Activated naive CD8-positive, alpha-beta T cell treated with anti-CD3 and anti-CD28 coated beads for 36 hours (primary cell): ENCODE data around the gene IL16. TPM values are rescaled to one million over a fixed set of nuclear protein-coding genes. Genes with fewer than 3 reads are reported as not detected.

Source experiments
- DNase-seq: peaks from one replicate; pipeline ENCODE4 v3.0.0; 2021
- H3K27ac Mint-ChIP-seq: one replicate; pipeline ENCODE4 v1.8.0; 2022; ENCODE audit warnings: mild to moderate bottlenecking, moderate library complexity, mixed read lengths
- H3K27me3 Mint-ChIP-seq: one replicate; pipeline ENCODE4 v1.8.0; 2022; ENCODE audit warnings: mild to moderate bottlenecking, mixed read lengths
- H3K36me3 Mint-ChIP-seq: one replicate; pipeline ENCODE4 v1.8.0; 2021; ENCODE audit warnings: mild to moderate bottlenecking, mixed read lengths
- H3K4me1 Mint-ChIP-seq: one replicate; pipeline ENCODE4 v1.8.0; 2021; ENCODE audit warnings: mixed read lengths
- H3K4me3 Mint-ChIP-seq: one replicate; pipeline ENCODE4 v1.8.0; 2022; ENCODE audit warnings: mild to moderate bottlenecking, moderate library complexity, mixed read lengths
- H3K9me3 Mint-ChIP-seq: one replicate; pipeline ENCODE4 v1.8.0; 2022; ENCODE audit warnings: mixed read lengths
- total RNA-seq, 2 experiments: library from RNA; stranded (reverse); gene quantifications; one replicate each; pipeline ENCODE4 v1.2.3, GENCODE V29; 2021

The IL16 gene
- total RNA-seq, 2 experiments from 2014 or later, result 106 to 110 TPM

DNA sequence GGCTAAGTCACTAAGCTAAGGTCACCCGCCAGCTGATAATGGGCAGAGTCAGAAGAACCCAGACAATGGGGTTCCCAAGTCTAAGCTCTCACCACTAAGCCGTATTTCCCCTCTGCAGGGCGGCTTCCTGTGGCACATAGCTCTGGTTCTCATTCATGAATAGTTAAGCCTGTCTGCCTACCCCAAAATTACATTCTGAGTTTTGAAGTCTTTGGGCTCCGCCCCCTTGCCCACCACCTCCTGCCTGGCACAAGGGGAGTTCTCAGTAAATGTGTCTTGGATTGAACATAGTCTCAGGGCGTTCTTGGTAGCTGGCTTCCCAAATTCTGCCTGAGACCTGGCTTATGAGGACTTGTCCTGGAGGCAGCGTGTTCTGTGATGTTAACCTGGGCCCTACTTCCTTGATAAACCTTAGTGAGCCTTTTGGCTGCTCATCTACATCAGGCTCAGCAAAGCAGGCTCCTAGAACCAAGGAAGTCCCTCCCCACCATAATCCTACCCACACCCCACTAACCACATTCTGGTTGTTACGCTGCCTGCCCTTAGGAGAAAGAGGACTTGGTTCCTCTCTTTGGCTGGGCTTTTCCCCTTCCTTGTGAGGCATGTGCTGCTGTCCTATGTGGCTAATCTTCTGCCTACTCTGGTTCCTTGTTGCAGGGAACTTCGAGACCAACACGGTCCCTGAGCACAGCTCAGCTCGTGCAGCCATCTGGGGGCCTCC, 72.4 kb downstream of the IL16 start:
- Mint-ChIP-seq H3K4me3 (no peak overlapping the region), H3K27ac (peak overlapping the region; percentile 39), H3K4me1 (peaks cover 32% of the 10 kb centered on the region), H3K9me3 (no peaks in the 10 kb centered on the region), H3K36me3 (no peaks in the 10 kb centered on the region), H3K27me3 (no peaks in the 10 kb centered on the region)
- no peak for DNase-seq

DNA sequence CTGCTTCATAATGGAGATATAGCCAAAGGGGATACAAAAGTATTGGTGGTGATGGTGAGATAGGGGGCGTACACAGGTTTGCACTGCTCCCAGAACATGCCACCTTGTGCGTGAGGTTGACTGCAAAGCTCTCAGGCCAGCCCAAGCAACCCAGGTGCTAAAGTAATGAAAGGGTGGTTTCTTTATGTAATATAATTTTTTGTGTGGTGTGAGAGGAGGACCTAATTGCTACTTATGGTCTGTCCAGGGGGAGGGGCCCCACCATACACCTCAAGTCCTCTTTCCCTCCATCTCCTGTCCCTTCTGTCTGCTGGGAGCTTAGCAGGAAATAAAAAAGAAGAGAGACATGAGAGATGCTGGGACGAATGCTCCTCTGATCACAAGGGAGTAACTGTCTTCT, 73.5 kb downstream of the IL16 start:
- Mint-ChIP-seq H3K4me3 (no peak overlapping the region), H3K9me3 (no peaks in the 10 kb centered on the region), H3K27ac (no peak overlapping the region), H3K4me1 (peaks cover 37% of the 10 kb centered on the region), H3K36me3 (no peaks in the 10 kb centered on the region), H3K27me3 (no peaks in the 10 kb centered on the region)
- DNase-seq, result no peak

DNA sequence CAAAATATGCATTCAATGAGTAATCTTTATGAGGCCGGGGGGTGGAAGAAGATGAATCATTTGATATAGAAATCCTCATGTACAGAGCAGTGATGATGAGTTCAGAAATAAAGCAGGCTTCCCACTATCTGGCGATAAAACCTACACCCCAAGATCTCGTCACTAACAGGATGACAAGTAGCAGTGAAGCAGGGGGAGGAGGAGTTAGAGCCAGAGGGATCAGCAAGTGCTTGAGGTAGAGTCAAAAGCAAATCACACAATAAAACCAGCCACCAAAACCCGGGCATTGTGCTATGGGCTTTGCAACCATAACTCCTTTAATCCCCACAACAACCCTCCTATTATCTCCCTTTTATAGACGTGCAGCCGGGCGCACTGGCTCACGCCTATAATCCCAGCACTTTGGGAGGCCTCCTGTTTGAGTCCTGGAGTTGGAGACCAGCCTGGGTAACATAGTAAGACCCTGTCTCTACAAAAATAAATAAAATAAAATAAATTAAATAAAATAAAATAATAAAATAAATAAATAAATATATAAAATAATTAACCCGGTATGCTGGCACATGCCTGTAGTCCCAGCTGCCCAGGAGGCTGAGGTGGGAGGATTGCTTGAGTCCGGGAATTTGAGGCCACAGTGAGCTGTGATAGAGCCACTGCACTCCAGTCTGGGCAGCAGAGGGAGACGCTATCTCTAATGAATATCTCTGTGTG, 74.3 kb downstream of the IL16 start:
- no peak for DNase-seq
- Mint-ChIP-seq H3K4me1 (peaks cover 36% of the 10 kb centered on the region), H3K27me3 (no peaks in the 10 kb centered on the region), H3K4me3 (no peak overlapping the region), H3K27ac (no peak overlapping the region), H3K36me3 (no peaks in the 10 kb centered on the region), H3K9me3 (no peaks in the 10 kb centered on the region)

DNA sequence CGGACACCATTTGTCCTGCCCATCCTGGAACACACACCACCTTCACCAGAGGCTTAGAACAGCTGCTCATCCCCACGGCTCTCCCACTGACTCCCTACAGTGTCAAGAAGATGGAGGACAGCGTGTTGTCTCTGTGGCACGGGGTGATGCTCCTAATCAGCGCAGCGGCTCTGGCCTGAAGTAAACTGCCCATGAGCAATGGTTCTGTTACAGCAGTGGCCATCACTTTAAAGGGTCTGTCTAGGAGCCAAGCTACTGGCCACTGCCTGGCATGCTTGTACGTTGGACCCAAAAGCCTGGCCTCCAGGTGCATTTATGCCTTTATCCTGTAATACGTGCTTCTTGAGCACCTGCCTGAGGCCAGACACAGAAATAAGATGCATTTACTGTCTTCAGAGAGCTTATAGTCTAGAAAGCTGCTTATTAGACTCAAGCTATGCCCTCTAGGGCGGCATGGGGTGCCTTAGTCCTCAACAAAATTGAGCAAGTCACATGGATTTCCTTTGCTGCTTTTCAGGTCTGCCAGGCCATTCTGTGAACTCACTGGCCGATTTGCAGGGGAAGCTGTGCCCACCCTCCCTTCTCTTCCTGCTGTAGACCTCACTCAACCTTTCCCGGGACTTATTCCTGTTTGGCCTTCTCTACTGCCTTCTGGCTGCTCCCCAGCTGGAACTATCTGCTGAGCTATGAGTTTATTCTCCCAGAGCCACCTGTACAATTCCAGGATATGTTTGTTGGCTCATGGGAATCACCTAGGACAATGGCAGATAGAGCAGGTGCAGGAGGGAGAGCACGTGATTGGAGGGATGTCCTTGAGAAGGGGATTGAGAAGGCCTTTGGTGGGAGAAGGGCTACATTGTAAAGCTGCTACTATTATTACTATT, 75.3 kb downstream of the IL16 start:
- H3K4me1 Mint-ChIP-seq, result peaks cover 30% of the 10 kb centered on the region
- H3K27me3 Mint-ChIP-seq, result no peaks in the 10 kb centered on the region
- H3K4me3 Mint-ChIP-seq, result no peak overlapping the region
- no peak overlapping the region for H3K27ac Mint-ChIP-seq
- H3K9me3 Mint-ChIP-seq, result peaks cover 6% of the 10 kb centered on the region
- no peak for DNase-seq
- H3K36me3 Mint-ChIP-seq, result peaks cover 9% of the 10 kb centered on the region

DNA sequence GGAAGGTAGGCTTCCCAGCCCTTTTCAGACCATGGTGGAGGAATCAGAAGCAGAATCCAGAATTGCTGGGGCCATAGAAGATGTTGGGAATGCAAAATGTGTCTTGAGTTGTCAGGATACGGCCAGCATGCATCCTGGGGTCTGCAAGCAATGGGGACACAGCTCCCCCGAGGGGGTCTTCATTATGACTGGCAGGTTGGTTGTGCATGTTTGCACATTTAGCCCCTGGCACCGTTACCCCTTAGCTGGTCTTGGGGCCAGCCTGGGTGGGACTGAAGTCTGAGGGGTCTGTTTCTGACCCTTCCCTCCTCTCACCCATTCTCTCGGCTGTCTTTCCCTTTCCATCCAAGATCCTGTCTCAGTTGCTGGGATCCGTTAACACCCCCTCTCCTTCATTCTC, 76.5 kb downstream of the IL16 start:
- H3K27ac Mint-ChIP-seq, result no peak overlapping the region
- no peaks in the 10 kb centered on the region for H3K27me3 Mint-ChIP-seq
- no peak for DNase-seq
- H3K4me3 Mint-ChIP-seq, result no peak overlapping the region
- H3K9me3 Mint-ChIP-seq, result peaks cover 13% of the 10 kb centered on the region
- H3K4me1 Mint-ChIP-seq, result peaks cover 31% of the 10 kb centered on the region
- peaks cover 17% of the 10 kb centered on the region for H3K36me3 Mint-ChIP-seq

DNA sequence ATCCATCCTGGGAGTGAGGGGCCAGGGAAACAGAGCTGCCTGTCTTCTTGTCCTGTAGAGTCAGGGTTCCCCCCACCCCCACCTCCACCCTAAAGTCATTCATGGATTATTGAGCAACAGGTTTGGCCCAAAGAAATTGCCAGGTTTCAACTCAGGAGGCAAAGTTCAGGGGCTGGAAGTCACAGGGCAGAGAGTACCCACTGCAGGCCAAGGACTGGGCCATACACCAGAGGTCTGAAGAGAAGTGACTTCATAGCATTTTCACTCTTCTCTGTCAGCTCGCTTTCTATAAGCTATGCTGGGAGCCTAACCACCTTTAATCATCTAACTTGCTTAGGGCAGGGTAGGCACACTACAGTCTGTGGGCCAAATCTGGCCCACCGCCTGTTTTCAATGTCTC, 77.2 kb downstream of the IL16 start:
- no peak for DNase-seq
- H3K27me3 Mint-ChIP-seq, result no peaks in the 10 kb centered on the region
- H3K4me1 Mint-ChIP-seq, result peaks cover 36% of the 10 kb centered on the region
- peak overlapping the region; percentile 36 for H3K27ac Mint-ChIP-seq
- H3K4me3 Mint-ChIP-seq, result no peak overlapping the region
- peaks cover 24% of the 10 kb centered on the region for H3K36me3 Mint-ChIP-seq
- H3K9me3 Mint-ChIP-seq, result peaks cover 19% of the 10 kb centered on the region

DNA sequence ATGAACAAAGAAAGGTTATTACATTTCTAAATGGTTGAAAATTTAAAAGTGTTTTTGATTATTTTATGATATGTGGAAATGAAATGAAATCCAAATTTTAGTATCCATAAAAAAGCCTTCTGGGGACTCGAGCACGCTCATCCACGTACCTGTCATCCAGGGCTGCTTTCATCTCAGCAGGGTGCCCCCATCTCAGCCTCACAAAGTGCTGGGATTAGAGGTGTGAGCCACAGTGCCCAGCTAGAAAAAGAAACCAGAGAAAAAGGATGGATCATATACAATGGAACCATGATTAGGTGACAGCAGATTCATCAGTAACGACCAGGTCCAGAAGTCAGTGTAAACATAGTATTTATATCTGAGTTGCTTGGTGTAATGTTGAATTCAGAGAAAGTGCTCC, 77.6 kb downstream of the IL16 start:
- Mint-ChIP-seq H3K27me3 (no peaks in the 10 kb centered on the region), H3K9me3 (peaks cover 19% of the 10 kb centered on the region), H3K4me3 (no peak overlapping the region), H3K27ac (no peak overlapping the region), H3K36me3 (peaks cover 24% of the 10 kb centered on the region), H3K4me1 (peaks cover 32% of the 10 kb centered on the region)
- no peak for DNase-seq

DNA sequence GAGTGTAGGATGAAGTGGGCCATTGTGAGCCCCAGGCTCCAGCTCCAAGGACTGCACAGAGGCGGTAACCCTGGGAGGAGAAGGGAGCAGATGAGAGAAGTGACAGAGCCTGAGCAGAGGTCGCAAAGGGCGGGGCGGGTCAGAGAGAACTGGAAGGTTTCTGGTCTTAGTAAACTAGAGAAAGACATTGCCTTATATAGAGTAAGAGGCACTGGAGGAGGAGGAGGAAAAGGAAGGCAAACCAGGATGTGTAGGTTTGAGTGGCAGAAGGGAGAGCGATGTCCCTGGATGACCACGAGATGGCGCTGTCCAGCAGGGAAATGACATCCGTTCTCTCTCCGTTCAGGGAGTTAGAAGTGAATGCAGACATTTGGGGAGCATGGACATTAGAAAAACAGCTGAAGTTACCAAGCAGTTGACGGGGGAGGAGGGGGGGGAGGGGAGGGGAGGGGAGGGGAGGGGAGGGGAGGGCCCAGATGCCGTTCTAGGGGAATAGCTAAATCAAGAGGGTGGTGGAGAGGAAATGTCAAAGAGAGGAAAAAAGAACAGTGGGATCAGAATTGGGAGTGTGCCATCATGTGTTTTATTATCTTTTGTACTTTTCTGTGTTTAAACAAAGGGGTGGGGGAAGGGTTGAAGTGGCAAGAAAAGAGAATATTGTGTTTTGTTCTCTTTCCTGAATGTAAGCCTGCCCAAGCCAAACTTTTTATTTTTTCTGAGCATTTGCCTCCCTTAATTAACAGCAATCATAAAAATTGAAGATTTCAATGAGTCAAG, 78.4 kb downstream of the IL16 start:
- peaks cover 19% of the 10 kb centered on the region for H3K9me3 Mint-ChIP-seq
- H3K4me3 Mint-ChIP-seq, result peak overlapping the region; percentile 0
- H3K27ac Mint-ChIP-seq, result peak overlapping the region; percentile 39
- peak; percentile 77 for DNase-seq
- H3K4me1 Mint-ChIP-seq, result peaks cover 37% of the 10 kb centered on the region
- no peaks in the 10 kb centered on the region for H3K27me3 Mint-ChIP-seq
- H3K36me3 Mint-ChIP-seq, result peaks cover 24% of the 10 kb centered on the region

DNA sequence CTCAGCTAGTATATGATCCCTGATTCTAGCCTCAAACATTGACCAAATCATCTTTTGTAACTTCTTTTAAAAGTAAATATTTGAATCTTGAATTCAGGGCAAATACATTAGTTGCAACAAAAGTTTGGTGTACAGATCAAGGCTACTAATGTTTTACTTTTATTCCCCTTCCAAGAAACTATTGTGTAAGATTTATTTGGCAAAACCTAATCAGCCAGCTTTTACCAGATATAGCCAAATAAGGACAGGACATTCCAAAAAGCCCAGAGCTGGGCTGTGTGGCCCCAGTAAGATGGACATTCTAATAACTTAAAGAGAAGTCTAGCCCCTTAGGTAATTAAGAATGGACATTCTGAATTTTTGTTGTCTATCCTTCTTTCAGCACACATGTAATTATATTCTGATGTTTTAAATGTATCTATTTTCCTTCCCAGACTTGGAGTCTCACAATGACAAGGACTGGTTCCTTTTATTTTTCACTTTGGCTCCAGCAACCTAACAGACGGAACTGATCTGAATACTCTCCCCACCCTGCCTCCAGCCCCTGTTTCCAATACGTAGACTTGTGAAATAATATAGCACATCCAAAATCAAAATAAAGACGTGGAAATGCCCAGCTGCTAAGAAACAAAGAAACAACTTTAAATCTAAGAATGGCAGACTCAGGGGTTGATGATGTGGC, 79.2 kb downstream of the IL16 start:
- Mint-ChIP-seq H3K27me3 (no peaks in the 10 kb centered on the region), H3K27ac (peak overlapping the region; percentile 39), H3K4me3 (no peak overlapping the region), H3K9me3 (peaks cover 19% of the 10 kb centered on the region), H3K36me3 (peaks cover 24% of the 10 kb centered on the region), H3K4me1 (peaks cover 39% of the 10 kb centered on the region)
- DNase-seq, result no peak

DNA sequence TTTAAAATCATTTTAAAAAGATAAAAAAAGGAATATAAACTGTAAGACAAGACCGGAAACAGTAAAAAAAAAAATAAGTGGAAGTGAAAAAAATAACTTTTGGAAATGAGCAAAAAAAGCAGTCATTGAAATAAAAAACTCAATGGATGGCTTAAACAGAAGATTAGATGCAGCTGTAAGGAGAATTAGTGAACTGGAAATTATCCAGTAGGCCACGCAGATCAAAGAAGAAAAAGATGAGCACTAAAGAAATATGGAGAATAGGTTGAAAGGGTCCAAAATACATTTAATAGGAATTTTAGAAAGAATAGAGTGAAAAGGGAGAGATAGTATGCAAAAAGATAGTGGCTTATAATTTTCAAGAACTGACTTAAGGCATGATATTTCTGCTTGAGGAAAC, 80.3 kb downstream of the IL16 start:
- H3K9me3 Mint-ChIP-seq, result peaks cover 19% of the 10 kb centered on the region
- H3K27me3 Mint-ChIP-seq, result no peaks in the 10 kb centered on the region
- H3K36me3 Mint-ChIP-seq, result peaks cover 24% of the 10 kb centered on the region
- DNase-seq, result no peak
- H3K4me3 Mint-ChIP-seq, result no peak overlapping the region
- H3K27ac Mint-ChIP-seq, result no peak overlapping the region
- peaks cover 48% of the 10 kb centered on the region for H3K4me1 Mint-ChIP-seq

DNA sequence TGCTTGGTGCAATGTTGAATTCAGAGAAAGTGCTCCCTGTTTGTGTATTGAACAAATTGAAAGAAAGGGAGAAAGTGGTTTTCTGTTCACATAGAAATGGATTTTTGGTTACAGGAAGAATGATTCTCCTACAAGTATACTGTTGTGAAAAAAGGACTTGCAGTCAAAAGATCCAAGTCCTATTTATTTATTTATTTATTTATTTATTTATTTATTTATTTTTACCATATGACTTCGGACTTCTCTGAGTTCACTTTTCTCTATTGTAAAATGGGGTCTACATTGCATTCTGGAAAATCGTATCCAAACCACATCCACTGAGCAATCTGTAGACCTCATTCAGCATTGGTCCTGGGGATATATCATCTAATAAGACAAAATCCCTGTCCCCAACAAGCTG, 81.2 kb downstream of the IL16 start:
- no peak overlapping the region for H3K4me3 Mint-ChIP-seq
- H3K36me3 Mint-ChIP-seq, result peaks cover 24% of the 10 kb centered on the region
- H3K27me3 Mint-ChIP-seq, result no peaks in the 10 kb centered on the region
- H3K9me3 Mint-ChIP-seq, result peaks cover 19% of the 10 kb centered on the region
- no peak overlapping the region for H3K27ac Mint-ChIP-seq
- H3K4me1 Mint-ChIP-seq, result peaks cover 49% of the 10 kb centered on the region
- DNase-seq, result no peak

DNA sequence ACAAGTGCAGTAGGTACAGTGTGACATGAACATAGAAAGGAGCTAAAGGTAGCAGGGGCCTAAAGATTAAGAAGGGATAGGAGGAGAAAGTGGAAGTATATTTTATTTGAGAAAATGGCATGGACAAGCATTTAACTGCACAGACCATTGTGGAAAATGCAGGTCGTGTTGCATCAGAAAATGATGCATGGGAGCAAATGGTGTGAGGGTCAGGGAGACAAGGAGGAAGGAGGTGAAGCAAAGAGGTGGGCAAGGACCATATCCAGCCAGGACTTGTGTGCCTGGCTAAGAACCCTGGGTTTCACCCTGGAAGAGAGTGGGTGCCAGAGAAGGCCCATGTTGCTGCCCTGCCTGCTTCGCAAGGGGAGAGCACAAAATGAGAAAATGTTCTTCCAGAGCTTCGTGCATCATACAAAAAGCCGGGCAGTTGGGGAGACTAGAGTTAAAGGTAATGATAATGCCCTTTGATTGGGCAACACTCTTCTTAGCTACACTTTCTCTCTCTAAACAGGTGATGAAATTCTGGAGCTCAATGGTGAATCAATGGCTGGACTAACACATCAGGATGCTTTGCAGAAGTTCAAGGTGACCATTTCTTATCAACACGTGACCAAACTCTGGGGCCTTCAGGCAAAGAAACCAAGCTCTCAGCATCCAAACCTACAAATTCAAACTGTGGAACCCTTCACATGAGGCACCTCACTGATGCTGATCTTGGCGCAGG, 81.8 kb downstream of the IL16 start:
- no peak overlapping the region for H3K27ac Mint-ChIP-seq
- no peak overlapping the region for H3K4me3 Mint-ChIP-seq
- H3K36me3 Mint-ChIP-seq, result peaks cover 24% of the 10 kb centered on the region
- no peaks in the 10 kb centered on the region for H3K27me3 Mint-ChIP-seq
- H3K9me3 Mint-ChIP-seq, result peaks cover 19% of the 10 kb centered on the region
- DNase-seq, result no peak
- H3K4me1 Mint-ChIP-seq, result peaks cover 49% of the 10 kb centered on the region

DNA sequence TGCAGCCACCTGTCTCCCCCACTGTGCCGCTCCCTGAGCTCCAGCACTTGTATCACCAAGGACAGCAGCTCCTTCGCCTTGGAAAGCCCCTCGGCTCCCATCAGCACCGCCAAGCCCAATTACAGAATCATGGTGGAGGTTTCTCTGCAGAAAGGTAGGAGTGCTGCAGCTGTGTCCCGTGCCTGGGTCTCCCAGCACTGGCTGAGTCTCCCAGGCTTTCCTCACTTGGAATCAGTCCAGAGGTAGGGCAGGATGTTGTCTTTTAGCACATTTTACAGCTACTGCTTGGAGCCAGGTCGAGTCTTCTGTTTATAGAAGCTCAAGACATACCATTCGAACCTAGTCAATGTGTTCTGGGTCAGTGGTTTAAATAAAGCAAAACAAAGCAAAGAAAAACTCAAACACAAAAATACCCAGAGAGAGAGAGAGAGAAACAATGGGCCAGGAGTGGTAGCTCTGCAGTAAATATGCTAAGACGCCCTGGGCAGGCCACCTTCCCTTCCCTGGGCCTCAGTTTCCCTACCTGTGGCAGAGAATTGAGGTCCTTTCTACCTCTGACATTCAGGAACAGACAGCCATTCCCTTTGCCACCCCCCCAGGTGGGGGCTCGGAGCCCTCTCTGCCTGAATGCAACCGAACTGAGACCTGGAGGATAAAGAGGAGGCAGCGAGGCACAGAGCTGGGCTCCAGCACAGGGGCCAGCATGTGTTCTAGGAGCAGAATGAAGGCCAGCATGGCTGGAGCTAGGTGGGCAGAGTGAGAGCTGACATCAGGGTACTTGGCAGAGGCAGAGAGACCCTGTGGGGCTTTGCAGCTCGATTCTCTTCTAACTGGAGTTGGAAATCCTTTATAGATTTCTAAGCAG, 83.2 kb downstream of the IL16 start:
- Mint-ChIP-seq H3K36me3 (peaks cover 28% of the 10 kb centered on the region), H3K27ac (no peak overlapping the region), H3K4me1 (peaks cover 53% of the 10 kb centered on the region), H3K4me3 (no peak overlapping the region), H3K27me3 (no peaks in the 10 kb centered on the region), H3K9me3 (peaks cover 19% of the 10 kb centered on the region)
- DNase-seq, result no peak
